ENCODE results near the gene FURIN.
"Not testable (repeated sequence)": the region's sequence is repeated elsewhere in the genome, so short reads cannot be mapped to it uniquely, and the experiment has no call there.

The FURIN gene

GRCh38 chr15:90845201-90845949 lies 23.0 kb upstream of the FURIN start:
- no peak for DNase-seq

- DNase-seq = not testable (repeated sequence)
Observed at GRCh38 chr15:90849424-90849823, 19.0 kb upstream of the FURIN start.

DNA sequence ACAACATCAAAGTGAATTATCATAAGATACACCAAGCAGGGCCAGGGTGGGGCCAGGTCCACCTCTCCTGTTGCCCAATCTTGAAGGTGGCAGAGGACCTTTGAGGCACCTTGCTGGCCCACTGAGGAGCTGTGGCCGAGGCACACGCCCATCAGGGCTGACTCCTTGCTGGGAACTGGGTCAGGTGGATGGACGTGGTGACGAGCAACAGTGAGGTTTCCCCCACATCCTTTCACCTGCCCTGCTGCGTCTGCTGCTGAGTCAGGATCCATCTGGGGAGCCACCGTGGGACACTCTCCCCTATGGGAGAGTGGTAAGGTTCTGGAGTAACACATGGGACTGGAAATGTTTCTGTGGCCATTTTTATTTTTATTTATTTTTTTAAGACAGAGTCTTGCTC lies 17.3 kb upstream of the FURIN start:
- DNase-seq = peak; percentile 58

DNA sequence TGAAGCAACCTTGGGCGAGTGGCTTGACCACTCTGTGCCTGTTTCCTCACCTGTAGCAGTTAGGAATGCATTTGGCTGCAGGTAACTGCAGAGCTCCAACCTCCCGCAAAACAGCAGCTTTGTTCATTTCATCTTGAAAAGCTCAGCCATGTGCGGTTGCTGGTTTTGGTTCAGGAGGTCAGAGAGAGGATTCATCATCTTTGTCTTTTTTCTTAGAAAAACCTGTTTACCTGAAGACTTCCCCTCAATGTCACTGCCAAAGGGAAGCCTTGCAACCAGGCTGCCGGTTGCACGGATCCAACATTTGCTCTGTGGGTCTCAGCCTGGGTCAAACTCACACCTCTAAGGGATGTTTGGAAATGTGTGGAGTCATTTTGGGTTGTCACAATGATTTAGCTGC lies 16.4 kb upstream of the FURIN start:
- no peak for DNase-seq

DNA sequence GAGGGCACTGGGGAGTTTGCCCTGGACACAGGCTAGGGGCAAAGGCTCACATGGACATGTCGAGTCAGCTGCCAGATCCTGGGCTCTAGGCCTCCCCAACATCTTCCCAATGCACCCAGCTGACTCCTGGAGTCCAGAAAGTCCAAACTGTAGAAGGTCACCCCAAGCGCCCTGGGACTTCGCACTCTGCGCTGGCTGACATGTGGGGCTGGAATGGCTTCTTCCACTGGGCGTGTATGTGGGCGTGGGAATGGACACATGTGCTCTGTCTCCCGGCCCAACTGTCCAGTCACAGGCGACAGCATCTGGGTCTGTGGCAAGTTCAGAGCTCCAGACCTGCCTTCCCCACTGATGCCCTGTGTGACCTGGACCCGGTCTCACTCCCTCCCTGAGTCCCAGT lies 13.2 kb upstream of the FURIN start:
- DNase-seq = no peak

- DNase-seq = no peak
Observed at GRCh38 chr15:90857337-90857736, 11.1 kb upstream of the FURIN start.

- DNase-seq = peak; percentile 33
Observed at GRCh38 chr15:90857883-90858443, 10.4 kb upstream of the FURIN start.

- DNase-seq = no peak
Observed at GRCh38 chr15:90859234-90860131, 8.9 kb upstream of the FURIN start.

GRCh38 chr15:90860450-90860849 lies 7.9 kb upstream of the FURIN start:
- DNase-seq = no peak

GRCh38 chr15:90860942-90861675 lies 7.3 kb upstream of the FURIN start:
- DNase-seq = no peak

DNA sequence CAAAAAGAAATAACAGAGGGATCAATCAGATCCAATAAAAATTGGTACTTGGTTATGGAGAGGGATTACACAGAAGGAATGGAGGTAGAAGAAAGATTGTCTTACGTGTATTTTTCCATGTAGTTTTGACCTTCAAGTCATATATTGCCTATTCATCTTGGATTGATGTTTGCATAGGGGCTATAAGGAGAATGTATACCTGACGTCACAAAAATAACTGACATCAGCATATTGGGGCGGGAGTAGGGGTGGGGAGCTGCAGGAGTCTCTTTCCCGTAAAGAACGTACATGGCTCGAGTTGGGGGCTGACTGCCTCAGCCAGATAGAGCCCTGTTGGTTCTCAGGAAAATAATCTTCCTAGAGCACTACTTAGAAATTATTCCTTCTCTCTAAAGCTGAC lies 5.9 kb upstream of the FURIN start:
- DNase-seq = no peak

DNA sequence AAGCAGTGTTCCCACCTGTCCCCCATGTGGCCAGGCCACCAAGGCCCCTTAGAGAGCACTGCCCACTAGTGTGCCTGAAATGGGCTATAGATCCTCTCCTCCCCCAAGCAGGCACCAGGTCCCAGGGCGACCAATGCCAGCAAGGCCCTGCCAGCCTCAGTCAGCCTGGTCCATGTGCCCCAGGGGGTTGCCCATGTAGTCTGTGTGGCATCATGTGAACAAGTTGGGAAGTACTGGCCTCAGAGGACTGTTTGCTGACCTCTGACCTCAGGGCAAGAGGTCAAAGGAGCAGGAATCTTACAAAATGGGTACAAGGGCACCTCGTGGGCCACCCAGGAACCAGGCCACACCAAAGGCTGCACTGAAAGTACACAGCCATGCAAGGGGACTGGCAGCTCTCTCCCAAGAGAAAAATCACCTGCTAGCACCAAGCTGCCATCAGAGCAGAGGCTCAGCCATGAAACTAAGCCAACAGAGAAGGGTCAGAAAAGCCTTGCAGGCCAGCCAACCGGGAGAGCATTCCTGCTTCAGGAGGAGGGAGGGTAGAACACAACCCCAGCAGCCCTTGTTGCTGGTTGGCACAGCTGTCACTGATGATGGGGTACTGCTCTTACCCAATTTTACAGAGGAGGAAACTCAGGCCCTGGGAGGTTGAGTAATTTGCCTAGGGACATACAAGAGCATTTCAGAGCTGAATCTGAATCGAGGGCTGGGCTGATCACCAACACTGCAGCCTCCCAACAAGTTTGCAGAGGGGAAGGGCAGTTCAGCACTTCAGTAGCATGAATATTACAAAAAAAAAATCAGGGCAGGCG lies 5.2 kb upstream of the FURIN start:
- no peak for DNase-seq

DNA sequence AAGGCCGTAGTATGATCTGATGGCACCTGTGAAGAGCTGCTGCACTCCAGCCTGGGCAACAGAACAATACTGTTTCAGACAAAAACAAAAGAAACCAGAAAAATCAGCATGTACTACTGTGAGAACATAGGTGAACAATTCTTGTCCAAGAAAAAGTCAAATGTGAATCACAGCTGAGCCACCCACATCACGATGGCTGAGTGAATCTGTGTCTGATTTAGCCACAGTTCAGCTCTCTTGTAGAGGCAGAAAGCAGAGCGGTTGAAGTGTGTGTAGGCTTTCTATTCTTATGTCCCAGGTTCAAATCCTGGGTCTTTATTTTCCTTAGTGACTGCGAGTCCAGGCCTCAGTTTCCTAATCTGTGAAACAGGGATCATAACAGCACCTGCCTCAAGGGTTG lies 4.4 kb upstream of the FURIN start:
- no peak for DNase-seq

DNA sequence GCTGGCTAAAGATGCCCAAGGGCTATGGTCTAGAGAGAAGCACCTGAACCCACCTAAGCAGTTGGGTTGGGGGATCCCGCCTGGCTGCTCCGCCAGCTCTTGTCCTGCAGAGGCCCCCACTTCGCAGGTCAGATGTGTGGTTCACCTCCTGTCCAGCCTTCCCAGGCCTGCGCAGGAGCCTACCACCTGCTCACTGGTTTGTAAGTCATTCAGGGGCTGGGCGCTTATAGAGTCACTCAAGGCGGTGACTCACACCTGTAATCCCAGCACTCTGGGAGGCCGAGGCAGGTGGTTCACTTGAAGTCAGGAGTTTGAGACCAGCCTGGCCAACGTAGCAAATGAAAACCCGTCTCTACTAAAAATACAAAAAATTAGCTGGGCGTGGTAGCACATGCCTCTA lies 3.9 kb upstream of the FURIN start:
- no peak for DNase-seq

DNA sequence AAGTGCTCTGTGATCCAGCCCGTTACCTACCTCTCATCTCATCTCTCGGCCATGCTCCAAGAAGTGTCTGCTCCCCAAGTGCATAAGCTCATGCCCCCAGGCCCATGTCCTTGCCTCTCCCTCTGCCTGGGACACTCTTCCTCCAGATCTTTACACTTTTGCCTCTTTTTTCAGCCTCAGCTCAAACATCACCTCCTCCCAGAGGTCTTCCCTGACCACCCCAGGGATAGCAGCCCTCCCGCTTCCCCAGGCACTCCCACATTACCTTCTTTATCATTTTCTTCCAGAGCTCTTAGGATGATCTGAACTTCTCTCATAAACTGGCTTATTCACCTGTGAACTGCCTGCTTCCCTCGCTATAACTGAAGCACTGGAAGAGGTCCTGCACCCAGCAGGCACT lies 2.7 kb upstream of the FURIN start:
- DNase-seq = no peak

DNA sequence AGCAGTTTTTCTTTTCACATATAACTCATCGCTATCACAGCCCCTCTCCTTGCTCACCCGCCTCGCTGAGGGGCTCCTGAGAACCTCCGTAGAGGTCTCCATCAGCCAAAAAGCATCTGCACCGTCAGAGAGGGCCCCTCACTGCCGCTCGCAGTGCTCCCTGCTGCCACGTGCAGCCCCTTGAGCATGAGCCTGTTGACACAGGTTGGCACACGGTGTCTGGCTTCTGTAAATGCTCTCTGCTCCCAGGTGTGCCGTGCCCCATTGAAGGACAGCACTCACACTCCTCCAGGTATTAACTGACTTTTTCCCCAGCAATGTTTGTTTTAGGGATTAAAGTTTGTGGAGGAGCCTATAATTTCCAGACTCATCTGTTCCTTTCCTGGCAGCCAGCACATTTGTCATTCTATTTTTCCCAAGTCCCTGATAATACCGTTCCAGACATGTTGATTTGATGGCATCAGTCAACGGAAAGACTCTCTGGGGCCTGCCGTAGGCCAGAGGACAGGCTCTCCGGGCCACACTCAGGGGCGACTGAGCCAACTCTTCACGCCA lies 2.1 kb upstream of the FURIN start:
- no peak for DNase-seq

DNA sequence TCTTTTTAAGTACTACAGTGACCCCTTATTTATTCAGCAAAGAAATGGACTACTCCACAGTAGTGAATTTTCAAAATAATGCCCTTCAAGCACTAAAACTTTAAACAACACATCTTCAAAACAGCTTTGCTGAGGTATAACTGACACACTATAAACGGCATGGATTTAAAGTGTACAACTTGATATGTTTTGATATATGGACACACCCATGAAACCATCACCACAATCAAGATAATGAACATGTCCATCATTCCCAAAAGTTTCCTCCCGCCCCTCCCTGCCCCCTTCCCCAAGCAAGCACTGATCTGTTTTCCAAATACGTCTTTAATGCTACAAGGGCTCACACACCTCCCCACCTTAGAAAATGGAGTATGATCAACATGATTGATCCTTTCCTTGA lies 1.6 kb upstream of the FURIN start:
- DNase-seq = no peak

DNA sequence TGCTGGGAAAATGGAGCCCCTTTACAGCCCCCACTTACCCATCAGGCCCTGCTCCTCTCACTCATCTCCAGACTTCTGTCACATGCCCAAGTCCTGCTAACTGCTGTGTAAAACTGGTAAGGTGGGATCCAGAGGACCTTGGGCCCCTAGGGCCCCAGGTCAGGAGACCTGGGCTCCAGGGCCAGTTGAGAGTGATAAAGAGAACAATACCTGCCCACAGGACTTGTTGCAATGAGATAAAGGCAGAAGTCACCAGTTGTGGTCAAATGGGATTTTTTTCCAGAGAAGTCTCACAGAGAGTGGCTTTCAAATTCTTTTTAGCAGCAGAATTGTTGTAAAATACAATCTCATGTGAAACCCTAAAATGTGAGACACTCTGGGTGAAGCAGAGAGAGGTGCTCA lies 753 bp downstream of the FURIN start:
- DNase-seq = no peak

DNA sequence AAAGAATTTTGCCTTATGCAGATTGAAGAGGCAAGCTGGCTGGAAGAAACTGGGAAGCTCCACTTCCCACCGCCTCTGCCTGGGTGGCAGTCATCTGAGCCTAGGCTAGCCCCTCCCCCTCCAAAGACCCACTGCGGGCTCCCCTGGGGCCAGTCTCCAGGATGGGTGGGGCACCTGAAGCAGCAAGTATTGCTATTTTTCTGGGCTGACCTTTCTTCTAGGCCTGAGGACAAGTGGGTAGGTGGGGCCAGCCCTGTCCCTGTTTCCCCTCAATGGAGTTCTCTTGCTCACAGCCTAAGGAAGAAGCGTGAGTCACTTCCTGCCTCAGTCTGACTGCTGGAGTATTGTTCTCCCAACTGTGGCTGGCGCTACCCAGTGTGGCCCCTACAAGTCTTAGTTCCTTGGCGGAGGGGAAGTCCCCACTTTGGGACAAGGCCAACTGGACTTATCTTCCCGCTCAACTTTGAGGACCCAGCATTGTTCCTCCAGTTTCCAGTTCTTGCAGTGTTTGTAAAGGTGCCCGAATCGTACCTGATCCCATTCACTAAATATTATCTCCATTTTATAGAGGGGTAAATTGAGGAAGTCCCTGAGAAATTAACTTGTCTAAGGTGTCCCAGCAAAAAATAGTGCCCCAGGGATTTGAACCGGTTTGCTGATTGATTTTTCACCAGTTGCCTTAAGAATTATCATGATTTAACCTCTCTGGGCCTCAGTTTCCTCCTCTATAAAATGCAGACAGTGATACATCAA lies 1.4 kb downstream of the FURIN start:
- DNase-seq = no peak

DNA sequence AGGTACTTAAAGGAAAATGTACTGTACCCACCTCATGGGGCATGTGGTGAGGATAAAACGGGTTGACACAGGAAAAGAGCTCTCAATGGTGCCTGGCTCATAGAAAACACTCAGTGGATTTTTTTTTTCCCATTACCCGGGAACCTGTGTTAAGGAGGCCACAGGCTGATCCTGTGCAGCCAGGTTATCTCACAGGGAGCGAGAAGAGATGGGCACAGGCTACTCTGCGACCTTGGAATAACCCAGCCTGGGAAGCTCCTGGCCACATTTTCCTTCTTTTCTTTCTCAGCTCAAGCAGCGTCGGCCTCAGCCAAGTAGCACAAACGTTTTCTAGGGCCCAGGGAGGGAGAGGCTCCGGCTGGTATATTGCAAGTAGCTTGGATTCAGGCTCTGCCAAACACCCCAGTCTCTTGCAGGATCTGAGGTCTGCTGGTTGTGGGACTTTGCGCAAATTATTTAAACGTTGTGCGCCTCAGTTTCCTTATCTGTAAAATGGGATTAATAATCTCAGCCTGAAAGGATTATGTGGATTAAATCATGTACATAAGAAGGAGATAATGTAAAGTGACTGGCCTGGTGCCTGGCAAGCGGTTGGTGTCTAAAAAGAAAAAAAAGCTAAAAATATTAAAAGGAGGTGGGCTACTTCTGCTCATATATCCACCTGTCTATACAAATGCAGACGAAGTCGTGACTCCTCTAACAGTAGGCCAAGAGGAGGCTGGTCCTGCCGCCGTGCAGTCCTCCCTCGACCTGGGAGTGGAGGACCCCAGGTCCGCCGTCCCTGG lies 2.2 kb downstream of the FURIN start:
- no peak for DNase-seq
